HuH-7 (cell line): ENCODE measurements around the gene PRKN.

Source experiments
- DNase-seq: peaks from one replicate; pipeline ENCODE4 v3.0.0; 2011; ENCODE audit warnings: low spot score

The PRKN gene

DNA sequence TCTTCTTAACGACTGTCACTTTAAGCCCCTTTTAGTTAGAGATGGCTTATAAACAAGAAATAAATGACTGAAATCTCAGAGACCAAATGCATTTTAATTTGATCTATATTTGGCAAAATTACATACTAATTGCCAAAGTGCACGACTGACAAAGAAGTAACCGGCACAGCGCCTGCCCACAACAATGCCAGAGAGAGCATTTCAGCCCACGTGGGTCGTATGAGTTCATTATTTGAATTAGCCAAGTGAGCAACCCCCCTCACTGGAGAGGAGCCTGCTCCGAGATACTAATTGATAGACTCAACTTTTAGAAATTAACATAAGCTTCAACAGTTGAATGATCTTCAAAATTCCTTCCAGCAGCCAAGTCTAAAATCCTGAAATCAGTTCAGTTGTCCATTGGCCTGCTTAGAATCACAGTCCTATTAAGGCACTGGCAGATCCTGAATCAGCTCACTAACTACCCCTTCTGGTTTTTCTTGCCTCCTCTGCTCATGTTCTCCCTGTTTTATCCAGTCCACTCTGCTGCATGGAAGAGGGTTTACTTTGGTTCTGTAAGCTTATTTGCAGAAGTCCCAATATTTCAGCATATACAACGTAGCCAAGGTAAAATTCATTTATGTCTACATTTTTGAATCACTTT, 934.6 kb downstream of the PRKN start:
- no peak for DNase-seq

DNA sequence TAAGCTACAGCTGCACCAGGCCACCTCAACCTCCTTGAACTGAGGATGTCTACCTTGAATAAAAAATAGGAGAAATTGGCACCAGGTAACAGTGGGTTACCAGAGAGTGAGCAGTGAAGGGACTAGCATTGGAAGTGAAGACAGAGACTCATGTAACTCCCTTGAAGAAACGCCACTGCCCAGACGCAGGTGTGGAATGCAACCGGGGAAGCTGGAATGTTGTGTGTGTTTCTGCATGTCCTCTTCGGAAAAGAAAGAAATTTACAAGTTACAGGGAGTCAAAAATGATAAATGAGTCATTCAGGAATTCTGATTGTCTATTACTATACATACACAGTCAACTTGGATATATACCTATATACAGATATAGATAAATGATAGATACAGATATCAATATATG, 939.0 kb downstream of the PRKN start:
- no peak for DNase-seq

DNA sequence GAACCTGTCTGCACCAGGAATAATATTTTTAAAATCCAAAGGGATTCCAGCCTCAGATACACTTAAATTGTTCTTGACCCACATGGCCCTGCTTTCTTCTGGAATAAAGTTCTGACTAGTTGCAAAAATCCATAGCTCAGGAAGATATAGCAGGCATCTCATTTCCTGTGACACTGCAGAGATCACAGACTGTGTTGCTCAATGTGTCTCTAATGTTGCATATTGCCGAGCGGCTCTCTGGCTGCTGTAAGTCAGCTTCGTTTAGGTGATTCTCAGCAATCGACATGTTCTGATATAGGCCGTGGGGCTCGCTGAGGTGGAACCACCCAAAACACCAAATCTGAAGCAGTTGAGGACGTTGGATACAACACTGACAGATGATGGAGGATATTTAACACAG, 955.4 kb downstream of the PRKN start:
- no peak for DNase-seq

DNA sequence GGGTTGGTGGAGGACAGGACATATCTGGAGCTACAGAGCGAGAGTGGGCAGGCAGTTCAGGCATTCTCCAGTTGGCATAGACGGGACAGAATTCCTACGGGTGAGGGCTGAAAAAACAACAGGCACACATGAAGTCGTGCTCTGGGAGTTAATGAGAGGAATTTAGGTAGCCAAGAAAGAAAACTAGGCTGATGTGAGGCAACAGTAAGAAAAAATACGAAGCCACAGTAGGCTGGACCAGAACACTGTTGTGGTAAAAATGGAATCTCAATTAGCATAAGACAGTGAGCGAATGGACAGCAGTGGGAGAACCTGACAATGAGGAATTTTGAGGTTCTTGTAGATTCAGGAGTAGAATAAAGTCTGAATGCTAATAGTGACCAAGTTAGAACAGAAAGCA, 965.6 kb downstream of the PRKN start:
- no peak for DNase-seq

DNA sequence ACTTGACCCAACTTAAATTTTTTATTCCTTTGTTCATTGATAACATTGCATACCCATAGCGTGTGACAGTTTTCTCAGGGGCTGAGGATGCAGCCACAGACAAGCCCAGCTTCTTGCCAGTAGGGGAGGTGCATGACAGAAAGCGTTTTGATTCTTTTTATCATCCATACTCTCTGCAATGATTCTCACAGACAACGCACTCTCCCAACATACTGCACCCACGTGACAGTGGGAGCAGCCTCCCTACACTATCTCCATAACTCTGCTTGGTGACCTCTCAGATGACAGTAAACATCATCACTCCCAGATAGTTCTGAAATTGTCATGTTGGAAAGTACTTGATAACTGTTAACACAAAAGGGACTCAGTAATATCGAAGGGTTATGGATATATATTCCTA, 972.5 kb downstream of the PRKN start:
- DNase-seq: no peak

DNA sequence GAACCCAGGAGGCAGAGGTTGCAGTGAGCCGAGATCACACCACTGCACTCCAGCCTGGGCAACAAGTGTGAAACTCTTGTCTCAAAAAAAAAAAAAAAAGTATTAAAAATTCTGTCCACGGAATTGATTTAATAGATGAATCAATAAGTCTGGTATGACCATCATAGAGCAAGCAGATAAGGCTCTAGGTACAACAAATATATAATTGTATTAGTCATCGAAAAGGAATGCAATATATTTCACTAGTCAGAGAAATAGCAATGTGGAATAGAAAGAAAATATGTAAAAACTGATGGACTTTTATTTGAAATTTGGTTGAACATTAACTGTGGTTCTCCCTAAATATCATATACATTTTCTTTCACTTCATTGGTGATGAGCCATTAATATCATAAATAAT, 976.9 kb downstream of the PRKN start:
- no peak for DNase-seq

DNA sequence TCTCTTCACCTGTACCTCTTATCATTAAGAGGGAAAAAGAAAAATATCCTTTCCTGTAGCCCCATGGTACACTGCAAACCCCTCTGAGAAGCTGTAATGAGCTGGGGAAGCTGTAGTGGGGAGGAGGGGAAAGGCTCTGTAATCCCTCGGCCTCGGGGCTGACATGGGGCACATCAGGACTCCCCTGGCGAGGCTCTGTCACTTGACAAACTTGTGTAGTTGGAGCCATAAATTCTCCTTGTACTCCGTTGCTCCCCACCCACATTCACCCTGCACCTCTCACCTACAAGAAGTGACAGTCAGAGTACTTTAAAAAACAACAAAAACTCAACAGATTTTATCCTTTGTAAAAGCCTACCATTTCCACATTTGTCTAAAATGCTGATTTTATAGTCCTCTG, 978.0 kb downstream of the PRKN start:
- DNase-seq: no peak

DNA sequence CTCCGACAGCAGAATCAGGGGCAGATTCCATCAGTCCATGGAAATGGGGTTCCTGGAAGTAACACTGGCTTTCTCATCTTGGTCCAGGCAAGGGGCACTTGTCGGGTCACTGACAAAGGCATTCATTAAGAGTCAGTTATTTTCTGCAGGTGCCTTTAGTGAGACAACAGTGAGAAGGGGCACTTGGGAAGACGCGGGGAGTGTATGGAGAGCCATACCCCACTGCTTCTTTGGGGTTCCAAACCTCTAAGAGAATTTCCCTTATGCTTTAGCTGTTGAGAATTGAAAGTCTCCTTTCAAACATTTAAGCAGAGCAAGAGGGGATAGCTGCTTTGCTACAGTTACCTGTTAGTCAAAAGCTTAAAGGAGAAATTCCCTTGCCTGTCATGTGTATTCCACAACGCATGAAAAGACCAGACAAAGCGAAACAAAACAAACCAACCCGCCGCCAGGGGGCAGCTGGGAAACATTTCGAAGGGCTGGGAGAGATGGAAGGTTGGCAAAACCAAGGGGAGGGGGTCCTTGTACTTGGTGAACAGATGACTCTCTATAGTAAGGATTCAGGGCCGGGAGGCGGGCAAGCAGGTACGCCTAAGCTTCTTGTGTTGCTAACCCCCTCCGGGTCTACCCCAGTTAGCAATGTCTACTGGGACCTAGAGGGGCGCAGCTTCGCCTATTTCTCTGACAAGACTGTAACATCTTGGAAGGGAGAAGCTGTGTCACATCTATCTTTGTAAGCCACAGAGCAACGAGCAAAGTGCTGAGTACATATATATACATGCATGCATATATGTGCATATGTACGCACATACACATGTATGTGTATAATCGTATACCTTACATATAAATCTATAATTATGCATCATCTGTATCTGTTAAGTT, 978.8 kb downstream of the PRKN start:
- DNase-seq: peak; percentile 58

DNA sequence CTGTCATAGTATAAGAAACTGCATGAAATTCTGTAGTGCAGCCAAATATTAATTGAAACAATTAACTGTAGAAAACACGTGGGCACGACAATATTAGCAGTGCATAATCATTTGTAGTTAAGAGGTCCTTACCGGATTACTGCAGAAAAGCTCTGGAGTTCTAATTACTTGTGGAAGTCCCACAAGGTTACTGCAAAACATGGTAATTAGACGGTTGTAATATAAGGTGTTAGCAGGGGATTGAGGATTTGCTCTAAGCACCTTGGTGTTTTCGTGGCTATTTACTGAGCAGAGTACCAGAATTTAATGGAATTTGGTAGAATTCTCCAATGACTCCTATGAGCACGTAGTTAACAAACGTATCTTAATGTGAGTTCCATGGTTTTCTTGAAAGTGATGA, 980.1 kb downstream of the PRKN start:
- no peak for DNase-seq

DNA sequence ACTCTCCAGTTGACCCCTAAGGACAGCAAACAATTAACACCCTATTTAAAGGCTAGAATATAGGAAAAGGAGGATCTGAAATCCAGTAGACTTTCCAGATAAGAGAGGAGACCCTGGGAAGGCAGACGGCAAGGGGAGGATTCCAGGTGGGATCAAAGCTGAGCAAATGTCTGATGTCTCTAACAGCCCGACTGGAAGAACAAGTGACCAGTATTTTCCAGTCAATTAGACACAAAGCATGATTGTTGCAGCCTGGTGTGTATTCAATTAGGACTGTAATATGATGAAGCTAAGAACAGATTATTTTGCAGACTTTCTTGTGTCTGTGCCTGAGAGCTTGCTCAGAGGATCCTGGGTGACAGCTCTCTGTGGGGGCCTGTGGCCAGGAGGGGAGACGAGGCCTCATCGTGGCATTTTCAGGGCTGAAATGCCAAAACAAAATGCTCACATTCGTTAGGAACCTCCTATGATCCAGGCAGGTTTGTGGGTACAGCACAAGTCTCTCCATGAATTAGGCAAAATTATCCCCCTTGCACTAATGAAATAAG, 981.9 kb downstream of the PRKN start:
- no peak for DNase-seq

DNA sequence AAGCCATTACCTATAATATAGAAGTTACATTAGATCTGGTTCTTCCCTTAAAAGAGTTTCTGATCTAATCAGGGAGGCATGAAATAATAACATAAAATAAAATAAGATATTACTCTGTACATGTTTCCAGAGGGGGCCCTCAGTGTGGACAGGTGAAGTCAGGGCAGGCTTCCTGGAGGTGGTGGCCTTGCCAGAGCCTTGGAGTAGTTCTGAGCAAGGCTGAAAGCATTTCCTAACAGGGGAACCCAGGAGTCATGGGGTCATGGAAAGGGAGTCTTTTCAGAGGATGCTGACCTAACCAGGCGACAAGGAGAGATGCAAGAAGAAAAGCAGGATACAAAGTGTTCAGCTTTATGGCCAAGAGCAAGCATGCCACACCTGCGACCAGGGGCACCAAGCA, 982.4 kb downstream of the PRKN start:
- DNase-seq: no peak

DNA sequence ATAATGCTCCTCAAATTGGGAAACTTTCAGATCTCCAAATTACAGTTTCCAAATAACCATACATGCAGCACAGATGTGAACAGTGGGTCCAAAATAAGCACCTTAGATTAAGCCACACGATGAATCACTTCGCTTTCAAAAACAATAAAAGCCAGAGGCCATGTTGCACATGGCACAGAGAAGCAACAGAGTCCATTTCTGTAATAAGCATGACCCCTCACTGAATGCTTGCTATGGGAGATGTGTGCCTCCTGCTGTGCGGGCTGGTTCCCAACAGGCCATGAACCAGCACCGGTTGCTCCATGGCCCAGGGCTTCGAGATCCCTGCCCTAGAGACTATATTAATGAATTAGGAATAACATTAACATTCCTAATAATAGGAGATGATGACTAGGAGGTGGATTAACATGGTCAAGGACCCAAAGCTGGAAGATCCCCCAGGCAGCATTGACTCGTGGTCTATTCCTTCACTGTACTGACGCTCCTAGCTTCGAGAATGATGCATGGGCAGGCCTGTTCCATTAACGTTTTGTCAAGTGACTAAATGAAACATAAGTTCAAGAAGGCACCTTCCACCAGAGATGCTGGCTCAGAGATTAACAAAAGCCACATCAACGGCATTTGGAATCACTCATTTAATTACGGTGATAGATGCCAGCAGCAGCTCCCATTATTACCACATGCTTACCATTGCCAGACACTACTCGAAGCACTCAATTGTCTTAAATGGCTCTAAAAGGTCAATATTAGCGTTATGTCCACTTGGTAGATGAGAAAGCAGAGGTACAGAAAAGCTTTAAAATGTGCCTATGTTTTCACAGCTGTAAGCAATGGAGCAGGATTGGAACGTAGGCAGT, 983.1 kb downstream of the PRKN start:
- no peak for DNase-seq

DNA sequence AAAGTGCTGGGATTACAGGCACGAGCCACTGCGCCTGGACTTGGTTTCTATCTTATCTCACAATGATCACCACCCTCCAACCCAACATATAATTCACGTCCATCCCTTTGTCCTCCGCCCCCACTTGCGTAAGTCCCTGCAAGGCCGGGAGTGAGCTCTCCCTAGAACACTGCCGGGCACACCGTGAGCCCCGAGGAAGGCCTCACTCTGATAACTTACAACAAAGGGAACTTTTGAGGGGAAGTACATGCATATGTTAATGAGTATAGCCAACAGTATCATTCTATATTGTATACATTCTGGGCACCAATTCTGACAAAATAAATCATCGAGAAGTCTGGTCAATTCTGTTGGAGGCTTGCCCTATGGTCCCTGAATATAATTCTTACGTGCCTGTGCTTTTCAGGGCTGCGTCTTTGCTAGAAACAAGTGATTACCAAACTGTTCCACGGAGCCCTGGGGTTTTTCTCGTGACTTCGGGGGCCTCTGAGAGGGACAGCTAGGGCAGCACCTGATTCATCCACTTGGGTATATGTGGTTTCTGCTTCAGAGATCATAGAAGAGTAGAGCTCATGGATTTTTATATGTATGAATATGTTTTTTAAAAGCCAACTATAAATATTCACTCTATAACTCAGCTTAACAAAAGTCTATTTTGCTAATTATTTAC, 983.9 kb downstream of the PRKN start:
- no peak for DNase-seq

DNA sequence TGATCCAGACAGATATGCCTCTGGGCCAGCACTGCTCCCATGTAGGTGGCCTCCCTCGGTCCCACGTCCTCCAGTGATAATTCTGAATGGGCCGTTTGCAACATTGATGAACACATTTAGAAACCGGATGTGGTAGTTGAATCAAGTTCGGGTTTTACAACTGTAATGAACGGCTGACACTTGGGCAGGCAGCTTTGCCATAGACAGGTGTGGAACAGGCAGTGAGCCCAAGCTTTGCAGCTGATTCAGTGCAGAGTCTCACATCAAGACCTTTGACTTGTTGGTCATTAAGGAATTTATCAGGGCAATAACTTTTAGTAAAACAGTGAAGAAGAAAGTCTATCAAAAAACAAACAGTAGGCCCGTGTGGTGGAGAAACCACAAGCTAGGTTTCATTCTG, 987.1 kb downstream of the PRKN start:
- DNase-seq: no peak

DNA sequence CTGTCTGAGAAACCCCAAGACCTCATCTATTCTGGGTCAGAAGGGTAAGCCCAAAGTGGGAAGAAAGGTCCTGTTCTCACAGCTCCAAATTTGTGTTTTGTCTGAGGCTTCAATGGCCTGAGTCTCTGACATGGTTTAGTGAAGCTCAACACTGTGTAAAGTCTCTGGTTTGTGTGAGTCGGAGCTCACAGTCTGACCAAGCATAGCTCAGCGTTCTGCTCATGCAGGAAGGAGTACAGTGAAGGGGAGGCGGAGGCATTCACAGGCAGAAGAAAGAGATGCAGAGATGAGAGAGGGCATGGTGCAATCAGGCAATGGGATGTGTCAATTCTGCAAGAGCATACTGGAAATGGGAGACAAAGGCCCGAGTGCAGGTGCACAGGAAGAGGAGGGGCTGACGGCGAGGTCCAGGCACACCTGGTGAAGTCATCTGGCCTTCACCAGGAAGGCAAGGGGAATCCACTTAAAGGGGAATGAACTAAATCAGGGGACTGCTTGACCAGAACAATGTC, 990.7 kb downstream of the PRKN start:
- no peak for DNase-seq

DNA sequence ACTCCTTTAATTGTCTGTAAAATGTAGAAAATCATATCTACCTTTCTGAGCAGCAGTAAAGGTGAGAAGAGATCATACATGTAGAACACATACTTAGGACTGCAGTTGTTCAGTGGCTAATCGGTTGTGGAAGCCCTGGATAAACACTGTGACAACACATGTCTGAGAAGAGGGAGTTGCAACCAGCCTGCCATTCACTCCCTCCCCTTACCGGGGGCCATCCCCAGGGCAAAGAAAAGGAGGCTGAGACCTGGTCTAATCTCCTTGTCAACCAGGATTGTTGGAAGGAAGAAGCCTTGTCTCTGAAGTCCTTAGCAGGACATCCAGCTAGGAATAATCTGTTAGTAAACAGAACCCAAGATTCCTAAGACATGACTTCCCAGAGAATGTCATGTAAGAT, 991.2 kb downstream of the PRKN start:
- DNase-seq: no peak

DNA sequence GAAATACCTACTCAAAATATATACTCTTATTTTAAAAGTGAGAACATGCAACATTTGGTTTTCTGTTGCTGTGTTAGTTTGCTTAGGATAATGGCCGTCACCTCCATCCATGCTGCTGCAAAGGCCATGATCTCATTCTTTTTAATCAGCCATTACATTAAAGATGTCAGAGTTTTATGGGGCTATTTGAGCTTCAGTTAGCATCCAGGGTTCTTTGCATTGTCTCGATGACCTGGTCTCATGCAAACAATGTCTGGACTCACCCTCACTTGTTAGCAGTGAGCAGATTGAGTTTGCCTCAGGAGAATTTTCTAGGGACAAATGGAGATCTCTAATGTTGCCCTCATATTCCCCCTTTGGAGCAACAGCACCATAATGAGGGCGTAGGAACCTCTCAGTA, 995.0 kb downstream of the PRKN start:
- no peak for DNase-seq

DNA sequence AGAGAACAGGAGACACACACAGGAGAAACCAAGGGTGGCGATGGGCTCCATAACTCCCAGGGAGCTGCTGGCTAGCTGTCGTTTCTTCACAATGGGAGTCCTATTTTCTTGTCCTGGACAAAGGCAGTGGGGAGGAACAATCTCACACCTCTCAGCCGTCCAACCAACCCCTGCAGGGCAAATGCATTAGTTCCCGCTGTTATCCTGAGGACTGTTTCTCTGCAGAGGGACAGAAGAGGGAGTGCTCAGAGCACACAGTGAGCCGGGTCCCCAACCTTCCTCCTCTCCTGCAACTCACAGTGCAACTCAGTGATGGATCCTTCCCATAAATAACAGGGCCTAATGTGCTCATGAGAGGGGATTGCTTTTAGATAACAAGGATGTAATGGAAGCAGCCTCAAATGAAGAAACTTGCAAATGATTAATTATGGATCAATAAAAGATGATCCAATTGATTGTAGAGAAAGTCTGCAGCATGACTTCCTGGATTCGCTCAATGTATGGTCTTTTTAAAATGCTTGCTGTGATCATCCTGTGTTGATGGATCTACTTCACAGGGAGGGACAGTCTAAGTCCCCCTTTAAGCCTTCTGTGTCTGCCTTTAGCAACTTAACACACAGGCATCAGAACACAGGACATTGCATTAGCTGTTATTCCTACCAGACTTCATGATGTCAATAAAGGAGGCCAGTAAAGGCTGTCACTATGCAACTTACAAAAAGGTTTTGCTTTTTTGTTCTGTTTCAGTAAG, 1000.3 kb downstream of the PRKN start:
- no peak for DNase-seq

DNA sequence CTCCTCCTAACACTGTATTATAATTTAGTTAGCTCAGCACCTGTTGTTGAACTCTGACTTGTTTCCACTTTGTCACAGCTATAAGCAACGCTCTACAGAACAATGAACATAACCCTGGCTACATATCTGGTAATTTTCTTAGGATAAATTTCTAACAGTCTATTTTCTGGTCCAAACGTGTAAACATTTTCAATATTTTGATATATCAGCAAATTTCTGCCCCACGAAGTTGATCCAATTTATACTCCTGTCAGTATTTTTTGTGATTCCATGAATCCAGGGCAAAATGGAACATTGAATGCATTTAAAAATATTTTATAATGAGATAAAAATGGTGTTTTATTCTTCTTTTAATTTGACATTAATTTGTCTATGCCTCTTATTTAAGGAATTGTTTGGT, 1005.2 kb downstream of the PRKN start:
- no peak for DNase-seq

DNA sequence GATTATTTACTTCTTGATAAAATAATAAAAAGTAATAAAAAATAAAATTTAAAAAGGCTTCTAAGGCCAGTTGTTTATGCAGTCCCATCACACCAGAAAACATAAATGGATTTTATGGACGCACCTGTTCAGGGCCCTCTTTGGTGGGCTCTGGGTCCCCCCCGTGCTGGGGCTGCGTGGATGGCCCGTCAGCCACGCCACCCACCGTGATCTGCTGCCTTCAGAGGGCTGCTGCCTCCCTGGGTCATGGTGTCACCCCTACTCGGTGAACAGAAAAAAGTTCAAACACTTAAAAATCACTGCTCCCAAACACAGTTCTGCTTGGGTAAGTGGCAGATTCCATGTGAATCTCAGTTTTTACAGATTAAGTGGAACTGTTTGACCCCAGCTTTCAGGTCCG, 1006.1 kb downstream of the PRKN start:
- no peak for DNase-seq

DNA sequence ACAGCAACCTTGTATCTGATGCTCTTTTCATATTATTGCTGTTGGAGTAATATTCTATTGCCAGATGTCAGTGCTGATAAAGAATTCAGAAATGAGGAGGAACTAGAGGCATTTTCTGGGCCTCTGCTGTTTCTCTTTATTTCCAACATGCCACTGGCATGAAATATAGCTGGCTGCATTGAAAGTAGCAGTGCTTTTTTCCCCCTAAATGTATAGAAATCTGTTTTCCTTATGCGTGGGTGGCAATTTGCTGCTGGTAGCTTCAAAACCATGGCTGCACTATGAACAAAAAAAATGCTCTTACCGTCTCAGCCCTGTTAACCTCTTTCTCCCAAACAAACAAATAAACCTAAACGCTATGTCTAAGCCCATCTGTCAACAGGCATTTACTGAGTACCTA, 1011.4 kb downstream of the PRKN start:
- no peak for DNase-seq
